Measurements from ENCODE around the gene APOBEC3C. TPM values are rescaled to one million over a fixed set of nuclear protein-coding genes. Genes with fewer than 3 reads are reported as not detected.
"Not testable (repeated sequence)": the region's sequence is repeated elsewhere in the genome, so short reads cannot be mapped to it uniquely, and the experiment has no call there.

Gene APOBEC3C
- total RNA-seq, 1 donor from 2014 or later = 0.68 TPM

GRCh38 chr22:39024519-39025308, 10.7 kb downstream of the APOBEC3C start:
- DNase-seq = no peak

GRCh38 chr22:39026509-39027150, 12.6 kb downstream of the APOBEC3C start:
- no peak for DNase-seq

GRCh38 chr22:39027717-39028116, 13.7 kb downstream of the APOBEC3C start:
- DNase-seq = no peak

- no peak for DNase-seq
These were observed 14.2 kb downstream of the APOBEC3C start for GRCh38 chr22:39028281-39028680.

GRCh38 chr22:39029227-39029626, 15.2 kb downstream of the APOBEC3C start:
- DNase-seq = no peak

GRCh38 chr22:39030705-39031104, 16.6 kb downstream of the APOBEC3C start:
- DNase-seq = no peak

- DNase-seq = not testable (repeated sequence)
These were observed 17.6 kb downstream of the APOBEC3C start for GRCh38 chr22:39031434-39032295.

GRCh38 chr22:39037071-39037470, 23.0 kb downstream of the APOBEC3C start:
- not testable (repeated sequence) for DNase-seq

GRCh38 chr22:39039306-39040126, 25.5 kb downstream of the APOBEC3C start:
- no peak for DNase-seq

GRCh38 chr22:39040155-39040537, 26.1 kb downstream of the APOBEC3C start:
- DNase-seq = not testable (repeated sequence)

GRCh38 chr22:39040538-39041296, 26.7 kb downstream of the APOBEC3C start, which contains the start of gene APOBEC3F:
Gene APOBEC3F, plus strand, starts transcription at chr22:39040864. Its CDS starts 97 bp downstream, at chr22:39040961.
- peak; percentile 57 for DNase-seq

- no peak for DNase-seq
These were observed 27.9 kb downstream of the APOBEC3C start for GRCh38 chr22:39041908-39042307.

GRCh38 chr22:39043063-39043462, 29.0 kb downstream of the APOBEC3C start:
- not testable (repeated sequence) for DNase-seq

GRCh38 chr22:39045136-39045535, 31.1 kb downstream of the APOBEC3C start:
- not testable (repeated sequence) for DNase-seq

- not testable (repeated sequence) for DNase-seq
These were observed 35.4 kb downstream of the APOBEC3C start for GRCh38 chr22:39049486-39049885.

GRCh38 chr22:39051844-39052495, 37.9 kb downstream of the APOBEC3C start:
- not testable (repeated sequence) for DNase-seq

GRCh38 chr22:39055658-39056057, 41.6 kb downstream of the APOBEC3C start:
- no peak for DNase-seq

- not testable (repeated sequence) for DNase-seq
These were observed 47.2 kb downstream of the APOBEC3C start for GRCh38 chr22:39061290-39061689.

- not testable (repeated sequence) for DNase-seq
These were observed 47.9 kb downstream of the APOBEC3C start for GRCh38 chr22:39061951-39062350.

- DNase-seq = not testable (repeated sequence)
These were observed 49.8 kb downstream of the APOBEC3C start for GRCh38 chr22:39063904-39064303.
